Measurements from ENCODE around the gene ADAMTS8. TPM values are rescaled to one million over a fixed set of nuclear protein-coding genes. Genes with fewer than 3 reads are reported as not detected.

ADAMTS8 gene
- total RNA-seq, 1 donor from 2014 or later = 1.5 TPM

DNA sequence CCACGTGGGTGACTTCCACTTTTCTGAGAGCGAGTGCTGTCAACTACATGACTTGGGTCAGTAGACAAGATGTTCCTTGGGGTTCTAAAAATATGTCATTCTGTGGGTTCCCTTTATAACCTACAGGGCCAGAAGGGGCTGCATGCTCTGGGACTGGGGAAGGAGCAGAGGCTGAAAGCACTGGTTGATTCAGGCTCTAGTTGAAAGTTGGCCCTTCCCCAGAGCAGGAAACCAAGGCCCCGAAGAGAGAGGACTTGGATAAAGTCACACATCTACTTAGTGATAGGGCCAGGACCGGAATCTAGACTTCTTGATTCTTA, 30.0 kb upstream of the ADAMTS8 start:
- Histone ChIP-seq H3K27me3 (no peaks in the 10 kb centered on the region), H3K27ac (no peak overlapping the region), H3K36me3 (no peaks in the 10 kb centered on the region), H3K4me1 (peaks cover 8% of the 10 kb centered on the region), H3K4me3 (no peak overlapping the region), H3K9me3 (no peaks in the 10 kb centered on the region)
- TF ChIP-seq POLR2AphosphoS5 (IDR thresholded peaks at IDR 0.05; ENCODE audit: insufficient read depth in 1 of 2, low read depth in 1 of 2) = no peak
- intact Hi-C loops (cut with DNase I) = no loop called here
- DNase-seq (ENCODE audit: extremely low spot score in 2 of 2) = no peak

DNA sequence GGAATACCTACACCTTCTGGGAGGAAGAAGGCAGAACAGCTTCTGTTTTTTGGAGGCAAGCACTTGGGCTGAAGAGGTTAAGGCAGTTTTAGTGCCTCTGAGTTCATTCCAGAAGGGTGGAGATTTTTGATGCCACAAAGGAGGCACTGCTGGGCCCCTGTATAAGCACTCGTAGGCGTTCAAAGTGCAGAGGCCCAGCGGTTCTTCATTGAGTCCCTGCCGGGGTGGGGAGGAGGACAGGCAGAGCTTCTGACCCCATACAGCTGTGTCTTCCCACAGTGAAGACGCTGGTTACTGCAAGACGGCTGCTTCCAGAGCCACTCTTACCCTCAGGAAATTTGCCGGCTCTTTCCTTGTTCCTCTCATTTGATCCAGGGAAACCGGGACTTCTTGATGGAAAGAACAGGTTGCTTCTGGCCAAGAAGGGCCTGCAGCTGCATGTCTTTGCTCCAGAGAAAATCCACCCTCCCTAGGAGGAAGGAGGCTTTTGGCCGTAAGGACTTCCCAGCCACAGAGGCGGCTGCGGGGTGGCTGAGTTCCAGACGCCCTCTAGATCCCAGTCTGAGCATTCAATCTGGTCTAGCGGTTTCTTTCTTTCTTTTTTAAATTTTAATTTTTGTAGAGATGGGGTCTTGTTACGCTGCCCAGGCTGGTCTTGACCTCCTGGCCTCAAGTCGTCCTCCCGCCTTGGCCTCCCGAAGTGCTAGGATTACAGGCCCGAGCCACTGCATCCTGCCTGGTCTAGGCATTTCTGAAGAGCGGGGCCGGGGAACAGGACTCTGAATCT, 29.4 kb upstream of the ADAMTS8 start:
- intact Hi-C loops (cut with DNase I) = no loop called here
- Histone ChIP-seq H3K9me3 (no peaks in the 10 kb centered on the region), H3K27ac (no peak overlapping the region), H3K27me3 (no peaks in the 10 kb centered on the region), H3K4me3 (no peak overlapping the region), H3K4me1 (peaks cover 8% of the 10 kb centered on the region), H3K36me3 (no peaks in the 10 kb centered on the region)
- DNase-seq (ENCODE audit: extremely low spot score in 2 of 2) = no peak
- no peak for TF ChIP-seq POLR2AphosphoS5 (IDR thresholded peaks at IDR 0.05; ENCODE audit: insufficient read depth in 1 of 2, low read depth in 1 of 2)
- TF ChIP-seq, protein P1, sequence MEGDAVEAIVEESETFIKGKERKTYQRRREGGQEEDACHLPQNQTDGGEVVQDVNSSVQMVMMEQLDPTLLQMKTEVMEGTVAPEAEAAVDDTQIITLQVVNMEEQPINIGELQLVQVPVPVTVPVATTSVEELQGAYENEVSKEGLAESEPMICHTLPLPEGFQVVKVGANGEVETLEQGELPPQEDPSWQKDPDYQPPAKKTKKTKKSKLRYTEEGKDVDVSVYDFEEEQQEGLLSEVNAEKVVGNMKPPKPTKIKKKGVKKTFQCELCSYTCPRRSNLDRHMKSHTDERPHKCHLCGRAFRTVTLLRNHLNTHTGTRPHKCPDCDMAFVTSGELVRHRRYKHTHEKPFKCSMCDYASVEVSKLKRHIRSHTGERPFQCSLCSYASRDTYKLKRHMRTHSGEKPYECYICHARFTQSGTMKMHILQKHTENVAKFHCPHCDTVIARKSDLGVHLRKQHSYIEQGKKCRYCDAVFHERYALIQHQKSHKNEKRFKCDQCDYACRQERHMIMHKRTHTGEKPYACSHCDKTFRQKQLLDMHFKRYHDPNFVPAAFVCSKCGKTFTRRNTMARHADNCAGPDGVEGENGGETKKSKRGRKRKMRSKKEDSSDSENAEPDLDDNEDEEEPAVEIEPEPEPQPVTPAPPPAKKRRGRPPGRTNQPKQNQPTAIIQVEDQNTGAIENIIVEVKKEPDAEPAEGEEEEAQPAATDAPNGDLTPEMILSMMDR (IDR thresholded peaks at IDR 0.05) = no peak
- TF ChIP-seq POLR2A (IDR thresholded peaks at IDR 0.05) = no peak

GRCh38 chr11:130456286-130456685, 27.9 kb upstream of the ADAMTS8 start:
- H3K27me3 ChIP-seq = no peaks in the 10 kb centered on the region
- peaks cover 14% of the 10 kb centered on the region for H3K4me1 ChIP-seq
- no peak for DNase-seq (ENCODE audit: extremely low spot score in 2 of 2)
- H3K9me3 ChIP-seq = no peaks in the 10 kb centered on the region
- TF ChIP-seq, protein P1 (IDR thresholded peaks at IDR 0.05) = no peak
- no peak for TF ChIP-seq POLR2A (IDR thresholded peaks at IDR 0.05)
- TF ChIP-seq POLR2AphosphoS5 (IDR thresholded peaks at IDR 0.05; ENCODE audit: insufficient read depth in 1 of 2, low read depth in 1 of 2) = no peak
- no peak overlapping the region for H3K4me3 ChIP-seq
- no peak overlapping the region for H3K27ac ChIP-seq
- no peaks in the 10 kb centered on the region for H3K36me3 ChIP-seq
- intact Hi-C loops (cut with DNase I) = no loop called here

- no peaks in the 10 kb centered on the region for H3K36me3 ChIP-seq
- H3K9me3 ChIP-seq = no peaks in the 10 kb centered on the region
- H3K27me3 ChIP-seq = no peaks in the 10 kb centered on the region
- TF ChIP-seq POLR2A (IDR thresholded peaks at IDR 0.05) (no peak), POLR2AphosphoS5 (IDR thresholded peaks at IDR 0.05; ENCODE audit: insufficient read depth in 1 of 2, low read depth in 1 of 2) (no peak)
- TF ChIP-seq, protein P1 (IDR thresholded peaks at IDR 0.05) = no peak
- no peak overlapping the region for H3K27ac ChIP-seq
- peaks cover 18% of the 10 kb centered on the region for H3K4me1 ChIP-seq
- no peak for DNase-seq (ENCODE audit: extremely low spot score in 2 of 2)
- no peak overlapping the region for H3K4me3 ChIP-seq
- intact Hi-C loops (cut with DNase I) = no loop called here
Measured at GRCh38 chr11:130455483-130456127, 27.2 kb upstream of the ADAMTS8 start.

- no peak for DNase-seq (ENCODE audit: extremely low spot score in 2 of 2)
- Histone ChIP-seq H3K4me3 (no peak overlapping the region), H3K4me1 (peaks cover 28% of the 10 kb centered on the region), H3K36me3 (no peaks in the 10 kb centered on the region), H3K27me3 (no peaks in the 10 kb centered on the region), H3K27ac (no peak overlapping the region), H3K9me3 (no peaks in the 10 kb centered on the region)
- no peak for TF ChIP-seq POLR2A (IDR thresholded peaks at IDR 0.05)
- TF ChIP-seq, protein P1 (IDR thresholded peaks at IDR 0.05) = no peak
- TF ChIP-seq POLR2AphosphoS5 (IDR thresholded peaks at IDR 0.05; ENCODE audit: insufficient read depth in 1 of 2, low read depth in 1 of 2) = no peak
- intact Hi-C loops (cut with DNase I) = loop anchor here (5.0 kb wide), 1 partner anchor 153 kb away; no protein-coding TSS in a partner anchor
Measured at GRCh38 chr11:130454491-130455252, 26.3 kb upstream of the ADAMTS8 start.

Data from vagina (tissue), 2 donors.